ENCODE results near the gene HOXA3.

DNA sequence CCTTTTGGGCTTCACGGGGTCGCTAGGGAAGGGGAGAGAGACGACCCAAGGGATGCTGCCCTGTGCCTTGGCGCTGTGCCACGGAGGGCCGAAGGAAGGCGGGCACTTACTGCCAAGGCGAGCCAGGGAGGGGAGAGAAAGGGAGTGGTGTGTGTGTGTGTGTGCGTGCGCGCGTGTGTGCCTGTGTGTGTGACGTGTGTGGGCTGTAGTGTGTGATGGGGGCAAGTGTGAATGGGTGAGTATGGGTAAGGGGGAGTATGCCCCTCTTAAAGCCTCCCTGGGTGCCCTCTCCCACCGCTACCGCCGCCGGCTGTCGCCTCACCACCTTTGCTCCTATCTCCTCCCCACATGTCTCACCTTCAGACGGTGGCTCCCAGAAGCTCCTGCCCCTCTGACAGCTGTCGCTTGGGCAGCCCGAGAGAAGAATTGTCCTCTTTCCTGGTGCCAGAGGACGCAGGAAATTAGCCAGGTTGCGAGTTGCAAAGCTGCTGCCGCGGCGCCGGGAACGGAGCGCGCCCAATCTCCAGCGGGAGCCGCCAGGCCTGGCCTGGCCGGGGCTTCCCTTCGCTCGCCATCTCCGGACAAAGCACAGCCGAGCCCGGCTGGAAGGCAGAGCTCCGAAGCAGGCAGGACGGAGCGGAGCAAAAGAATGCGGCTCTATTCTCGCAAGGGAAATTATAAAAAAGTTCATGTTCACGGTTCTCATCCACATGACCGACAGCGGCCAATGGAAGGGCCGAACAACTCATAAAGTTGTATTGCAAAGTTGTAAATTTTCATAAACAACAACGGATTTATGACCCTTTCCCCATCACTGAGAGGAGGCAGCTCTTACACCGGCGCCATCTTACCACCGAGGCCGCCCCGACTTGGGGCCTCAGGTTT lies at the start of gene HOXA3:
- TF ChIP-seq POLR2AphosphoS5 (IDR thresholded peaks at IDR 0.05) (peak in 2 of 3 donors; percentile 70 to 74), POLR2A (IDR thresholded peaks at IDR 0.05) (no peak)
- TF ChIP-seq, protein P1, sequence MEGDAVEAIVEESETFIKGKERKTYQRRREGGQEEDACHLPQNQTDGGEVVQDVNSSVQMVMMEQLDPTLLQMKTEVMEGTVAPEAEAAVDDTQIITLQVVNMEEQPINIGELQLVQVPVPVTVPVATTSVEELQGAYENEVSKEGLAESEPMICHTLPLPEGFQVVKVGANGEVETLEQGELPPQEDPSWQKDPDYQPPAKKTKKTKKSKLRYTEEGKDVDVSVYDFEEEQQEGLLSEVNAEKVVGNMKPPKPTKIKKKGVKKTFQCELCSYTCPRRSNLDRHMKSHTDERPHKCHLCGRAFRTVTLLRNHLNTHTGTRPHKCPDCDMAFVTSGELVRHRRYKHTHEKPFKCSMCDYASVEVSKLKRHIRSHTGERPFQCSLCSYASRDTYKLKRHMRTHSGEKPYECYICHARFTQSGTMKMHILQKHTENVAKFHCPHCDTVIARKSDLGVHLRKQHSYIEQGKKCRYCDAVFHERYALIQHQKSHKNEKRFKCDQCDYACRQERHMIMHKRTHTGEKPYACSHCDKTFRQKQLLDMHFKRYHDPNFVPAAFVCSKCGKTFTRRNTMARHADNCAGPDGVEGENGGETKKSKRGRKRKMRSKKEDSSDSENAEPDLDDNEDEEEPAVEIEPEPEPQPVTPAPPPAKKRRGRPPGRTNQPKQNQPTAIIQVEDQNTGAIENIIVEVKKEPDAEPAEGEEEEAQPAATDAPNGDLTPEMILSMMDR (IDR thresholded peaks at IDR 0.05) = no peak
